ENCODE data around the gene EPC1.

Gene EPC1

DNA sequence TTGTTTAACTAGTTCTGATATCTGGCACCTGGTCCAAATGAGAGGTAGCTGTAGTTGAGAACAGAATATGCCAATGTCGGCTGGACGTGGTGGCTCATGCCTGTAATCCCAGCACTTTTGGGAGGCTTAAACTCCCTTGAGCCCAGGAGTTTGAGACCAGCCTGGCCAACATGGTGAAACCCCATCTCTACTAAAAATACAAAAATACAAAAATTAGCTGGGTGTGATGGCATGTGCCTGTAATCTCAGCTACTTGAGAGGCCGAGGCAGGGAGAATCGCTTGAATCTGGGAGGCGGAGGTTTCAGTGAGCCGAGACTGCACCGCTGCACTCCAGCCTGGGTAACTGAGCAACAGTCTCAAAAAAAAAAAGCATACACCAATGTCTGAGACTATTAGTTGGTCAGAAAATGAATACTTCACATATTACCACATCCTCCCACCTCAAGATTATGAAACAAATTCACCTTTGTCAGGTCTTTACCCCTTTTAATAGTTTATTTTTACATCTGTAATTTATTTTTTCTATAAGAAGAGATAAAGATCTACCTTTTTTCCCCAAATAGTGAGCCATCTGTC lies 38.8 kb downstream of the EPC1 start:
- no peaks in the 10 kb centered on the region for H3K9me3 ChIP-seq (ENCODE audit: control insufficient read depth, low read depth, low read length)
- peaks cover 20% of the 10 kb centered on the region for H3K36me3 ChIP-seq (ENCODE audit: control insufficient read depth, low read depth, low read length)
- no peak overlapping the region for H3K9ac ChIP-seq (ENCODE audit: low read length)
- H3K4me3 ChIP-seq (ENCODE audit: low read length): no peak overlapping the region
- H3K27me3 ChIP-seq (ENCODE audit: control insufficient read depth, insufficient read depth, low read length): no peaks in the 10 kb centered on the region
- H3K27ac ChIP-seq (ENCODE audit: low read length): no peak overlapping the region
- H3K4me1 ChIP-seq (ENCODE audit: control insufficient read depth, low read depth, low read length): no peaks in the 10 kb centered on the region

DNA sequence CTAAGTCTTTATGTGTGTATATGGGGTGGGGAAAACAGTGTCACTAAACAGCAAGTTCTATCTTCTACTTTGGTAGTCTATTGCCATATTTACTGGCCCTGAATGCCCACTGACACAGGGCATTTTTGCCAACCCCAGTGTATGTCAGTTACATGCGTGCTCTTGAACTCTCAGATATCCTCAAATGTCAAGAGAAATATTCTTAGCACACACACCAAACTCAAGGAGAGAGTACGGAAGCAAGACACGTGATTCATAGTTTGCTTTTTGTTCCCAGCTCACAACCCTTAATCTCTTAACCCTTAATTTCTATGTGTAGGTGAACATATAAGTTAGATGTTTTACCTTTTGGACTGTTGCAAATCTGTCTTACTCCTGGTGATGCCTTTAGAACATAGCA lies 39.3 kb downstream of the EPC1 start:
- no peaks in the 10 kb centered on the region for H3K4me1 ChIP-seq (ENCODE audit: control insufficient read depth, low read depth, low read length)
- H3K27ac ChIP-seq (ENCODE audit: low read length): no peak overlapping the region
- no peaks in the 10 kb centered on the region for H3K9me3 ChIP-seq (ENCODE audit: control insufficient read depth, low read depth, low read length)
- H3K4me3 ChIP-seq (ENCODE audit: low read length): no peak overlapping the region
- H3K9ac ChIP-seq (ENCODE audit: low read length): no peak overlapping the region
- H3K27me3 ChIP-seq (ENCODE audit: control insufficient read depth, insufficient read depth, low read length): no peaks in the 10 kb centered on the region
- peaks cover 22% of the 10 kb centered on the region for H3K36me3 ChIP-seq (ENCODE audit: control insufficient read depth, low read depth, low read length)

DNA sequence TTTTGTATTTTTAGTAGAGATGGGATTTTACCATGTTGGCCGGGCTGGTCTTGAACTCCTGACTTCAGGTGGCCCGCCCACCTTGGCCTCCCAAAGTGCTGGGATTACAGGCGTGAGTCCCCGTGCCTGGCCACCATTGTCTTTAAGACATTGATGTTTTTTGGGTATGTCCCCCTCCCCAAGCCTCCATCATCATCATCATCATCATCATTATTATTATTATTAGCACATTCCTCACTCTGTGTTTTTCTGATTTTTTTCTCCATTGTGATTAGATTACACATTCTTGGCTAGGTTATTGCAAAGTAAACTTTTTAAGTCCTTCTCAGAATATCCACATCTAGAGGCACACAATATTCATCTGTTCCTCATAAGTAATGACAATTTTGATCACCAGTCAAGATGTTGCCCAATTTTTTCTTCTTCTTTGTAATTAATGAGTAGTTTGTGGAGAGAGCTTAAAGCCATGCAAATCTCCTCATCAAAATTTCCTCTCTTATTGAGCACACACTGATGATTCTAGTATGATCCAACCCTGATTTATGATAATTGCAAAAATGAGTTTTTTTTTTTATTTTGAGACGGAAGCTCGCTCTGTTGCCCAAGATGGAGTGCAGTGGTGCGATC lies 47.5 kb downstream of the EPC1 start:
- no peak overlapping the region for H3K9ac ChIP-seq (ENCODE audit: low read length)
- H3K27me3 ChIP-seq (ENCODE audit: control insufficient read depth, insufficient read depth, low read length): no peaks in the 10 kb centered on the region
- no peaks in the 10 kb centered on the region for H3K9me3 ChIP-seq (ENCODE audit: control insufficient read depth, low read depth, low read length)
- no peak overlapping the region for H3K4me3 ChIP-seq (ENCODE audit: low read length)
- no peaks in the 10 kb centered on the region for H3K4me1 ChIP-seq (ENCODE audit: control insufficient read depth, low read depth, low read length)
- no peak overlapping the region for H3K27ac ChIP-seq (ENCODE audit: low read length)
- H3K36me3 ChIP-seq (ENCODE audit: control insufficient read depth, low read depth, low read length): peaks cover 12% of the 10 kb centered on the region

DNA sequence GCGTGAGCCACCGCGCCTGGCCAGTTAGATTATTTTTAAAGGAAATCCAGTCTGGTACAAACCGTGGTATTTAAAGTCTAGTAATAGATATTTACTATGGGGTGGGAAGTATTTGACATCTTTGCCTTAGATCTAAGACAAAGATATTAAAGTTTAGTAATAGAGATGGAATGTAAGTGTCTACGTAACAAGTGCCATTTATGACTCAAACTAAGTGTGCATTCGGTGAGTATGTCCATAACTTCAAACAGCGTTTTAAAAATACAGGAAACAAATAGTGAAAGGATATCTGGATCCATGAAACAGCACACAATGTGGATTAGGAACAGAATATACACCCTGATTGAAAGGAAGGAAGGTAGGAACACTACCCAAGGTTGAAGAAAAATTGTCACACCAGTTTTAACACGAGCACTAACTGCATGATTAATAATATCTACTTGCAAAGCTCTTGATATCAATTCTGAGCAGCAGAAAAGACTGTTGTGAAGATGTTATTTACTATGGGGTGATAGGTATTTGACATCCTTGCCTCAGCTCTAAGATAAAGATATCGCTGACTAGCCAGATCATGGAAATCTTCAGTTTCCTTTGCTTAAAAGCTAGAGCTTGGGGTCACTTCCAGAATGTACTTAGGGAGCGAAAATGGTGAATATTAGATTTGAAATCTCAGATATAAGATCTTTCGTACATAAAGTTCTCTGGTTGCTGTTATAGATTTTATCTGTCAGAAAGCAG lies 48.7 kb downstream of the EPC1 start:
- H3K9ac ChIP-seq (ENCODE audit: low read length): no peak overlapping the region
- H3K27me3 ChIP-seq (ENCODE audit: control insufficient read depth, insufficient read depth, low read length): no peaks in the 10 kb centered on the region
- H3K4me1 ChIP-seq (ENCODE audit: control insufficient read depth, low read depth, low read length): no peaks in the 10 kb centered on the region
- no peak overlapping the region for H3K4me3 ChIP-seq (ENCODE audit: low read length)
- no peaks in the 10 kb centered on the region for H3K9me3 ChIP-seq (ENCODE audit: control insufficient read depth, low read depth, low read length)
- no peak overlapping the region for H3K27ac ChIP-seq (ENCODE audit: low read length)
- H3K36me3 ChIP-seq (ENCODE audit: control insufficient read depth, low read depth, low read length): peaks cover 3% of the 10 kb centered on the region

DNA sequence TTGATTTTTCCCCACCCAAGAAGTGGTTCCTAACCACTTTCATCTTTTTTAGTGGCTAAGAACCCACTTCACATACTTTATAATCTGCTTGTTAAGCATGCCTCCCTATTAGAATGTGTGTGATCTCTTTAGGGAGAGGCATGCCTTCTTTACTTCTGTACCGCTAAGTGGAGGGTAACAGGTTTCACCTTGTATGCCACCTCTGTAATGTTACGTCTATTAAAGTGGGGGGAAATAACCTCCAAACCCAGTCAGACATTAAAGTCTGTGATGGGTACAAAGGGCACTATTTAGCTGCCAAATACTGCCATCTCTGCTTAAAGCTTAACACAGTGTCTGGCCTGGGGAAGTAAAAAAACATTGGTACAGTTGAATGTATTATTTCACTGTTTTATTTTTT lies 51.9 kb downstream of the EPC1 start:
- Histone ChIP-seq H3K9me3 (ENCODE audit: control insufficient read depth, low read depth, low read length) (no peaks in the 10 kb centered on the region), H3K27ac (ENCODE audit: low read length) (no peak overlapping the region), H3K36me3 (ENCODE audit: control insufficient read depth, low read depth, low read length) (peaks cover 19% of the 10 kb centered on the region), H3K27me3 (ENCODE audit: control insufficient read depth, insufficient read depth, low read length) (no peaks in the 10 kb centered on the region), H3K4me1 (ENCODE audit: control insufficient read depth, low read depth, low read length) (no peaks in the 10 kb centered on the region), H3K9ac (ENCODE audit: low read length) (no peak overlapping the region), H3K4me3 (ENCODE audit: low read length) (no peak overlapping the region)

DNA sequence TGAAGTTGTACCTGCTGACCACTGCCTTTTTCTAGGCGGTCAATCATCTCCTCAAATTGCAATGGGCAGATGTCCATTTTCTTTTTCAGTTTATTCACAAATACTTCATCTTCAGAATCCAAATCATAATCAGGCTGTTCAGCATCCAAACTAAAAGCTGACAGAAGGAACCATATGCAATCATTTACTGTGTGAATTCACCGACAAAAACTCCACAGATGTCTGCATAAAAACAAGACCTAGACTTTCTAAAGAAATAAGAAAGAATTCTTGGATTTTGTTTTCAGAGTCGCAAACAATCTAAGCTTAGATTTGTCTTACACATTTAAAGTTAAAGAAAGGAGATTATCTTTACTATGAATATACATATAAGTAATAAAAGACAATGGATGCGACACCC lies 53.4 kb downstream of the EPC1 start:
- Histone ChIP-seq H3K4me3 (ENCODE audit: low read length) (no peak overlapping the region), H3K9ac (ENCODE audit: low read length) (no peak overlapping the region), H3K9me3 (ENCODE audit: control insufficient read depth, low read depth, low read length) (no peaks in the 10 kb centered on the region), H3K27ac (ENCODE audit: low read length) (no peak overlapping the region), H3K4me1 (ENCODE audit: control insufficient read depth, low read depth, low read length) (no peaks in the 10 kb centered on the region), H3K36me3 (ENCODE audit: control insufficient read depth, low read depth, low read length) (peaks cover 24% of the 10 kb centered on the region), H3K27me3 (ENCODE audit: control insufficient read depth, insufficient read depth, low read length) (no peaks in the 10 kb centered on the region)

DNA sequence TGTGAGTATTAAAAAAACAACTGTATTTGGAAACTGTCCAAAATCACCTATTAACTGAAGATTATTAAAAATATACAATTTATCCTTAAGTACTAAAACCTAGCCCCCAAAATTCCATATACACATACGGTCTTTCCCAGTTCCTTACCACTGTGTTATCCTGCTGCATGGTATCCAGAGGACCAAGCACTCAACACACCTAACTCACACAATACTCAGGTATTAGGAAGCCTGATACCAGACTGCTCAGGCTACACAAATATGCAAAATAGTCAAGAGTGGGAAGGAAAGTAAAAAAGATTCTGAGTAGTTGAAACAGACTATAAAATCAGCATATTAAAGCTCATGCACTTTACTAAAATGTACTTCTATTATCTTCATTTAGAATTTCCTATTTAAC lies 67.2 kb downstream of the EPC1 start:
- Histone ChIP-seq H3K9ac (ENCODE audit: low read length) (no peak overlapping the region), H3K4me1 (ENCODE audit: control insufficient read depth, low read depth, low read length) (no peaks in the 10 kb centered on the region), H3K27me3 (ENCODE audit: control insufficient read depth, insufficient read depth, low read length) (no peaks in the 10 kb centered on the region), H3K27ac (ENCODE audit: low read length) (no peak overlapping the region), H3K9me3 (ENCODE audit: control insufficient read depth, low read depth, low read length) (no peaks in the 10 kb centered on the region), H3K36me3 (ENCODE audit: control insufficient read depth, low read depth, low read length) (peaks cover 30% of the 10 kb centered on the region), H3K4me3 (ENCODE audit: low read length) (no peak overlapping the region)

DNA sequence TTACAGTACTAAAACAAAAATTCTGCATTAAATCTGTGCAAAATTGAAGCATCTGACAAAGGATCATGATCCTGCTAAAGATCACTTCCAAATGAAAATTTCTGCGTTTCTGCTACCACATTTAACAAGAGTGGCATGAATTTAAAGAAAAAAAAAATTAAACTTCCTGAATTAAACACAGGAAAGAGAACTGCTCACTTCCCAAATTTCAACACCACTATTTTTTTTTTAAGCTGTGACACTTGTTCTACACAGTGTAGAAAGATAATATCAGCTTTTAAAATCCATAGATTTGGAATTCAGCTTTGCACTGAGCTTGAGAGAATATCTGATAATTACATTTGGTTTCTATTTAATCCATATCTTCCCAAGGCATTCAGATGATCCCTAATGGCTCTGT lies 73.6 kb downstream of the EPC1 start:
- H3K9ac ChIP-seq (ENCODE audit: low read length): no peak overlapping the region
- no peaks in the 10 kb centered on the region for H3K9me3 ChIP-seq (ENCODE audit: control insufficient read depth, low read depth, low read length)
- H3K36me3 ChIP-seq (ENCODE audit: control insufficient read depth, low read depth, low read length): peaks cover 65% of the 10 kb centered on the region
- H3K4me3 ChIP-seq (ENCODE audit: low read length): no peak overlapping the region
- H3K27ac ChIP-seq (ENCODE audit: low read length): no peak overlapping the region
- no peaks in the 10 kb centered on the region for H3K27me3 ChIP-seq (ENCODE audit: control insufficient read depth, insufficient read depth, low read length)
- H3K4me1 ChIP-seq (ENCODE audit: control insufficient read depth, low read depth, low read length): peaks cover 2% of the 10 kb centered on the region

DNA sequence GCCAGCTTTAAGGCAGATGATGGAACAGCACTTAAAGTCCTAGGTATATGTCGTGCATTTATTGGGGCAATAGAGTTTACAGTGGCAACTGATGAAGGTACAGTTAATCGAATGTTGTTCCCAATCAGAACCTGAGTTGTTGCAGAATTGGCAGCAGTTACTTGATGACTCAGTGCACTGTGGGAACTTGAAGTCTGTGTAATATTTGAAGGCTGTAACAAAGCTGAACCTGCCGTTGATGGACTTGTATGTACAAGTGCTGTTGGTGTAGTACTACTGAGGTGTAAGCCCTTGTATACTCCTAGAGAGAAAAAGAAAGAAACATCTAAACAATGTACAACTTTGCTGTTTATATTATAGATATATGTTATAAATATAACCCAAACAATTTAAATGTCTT lies 75.3 kb downstream of the EPC1 start:
- Histone ChIP-seq H3K27ac (ENCODE audit: low read length) (no peak overlapping the region), H3K4me1 (ENCODE audit: control insufficient read depth, low read depth, low read length) (peaks cover 17% of the 10 kb centered on the region), H3K4me3 (ENCODE audit: low read length) (no peak overlapping the region), H3K9me3 (ENCODE audit: control insufficient read depth, low read depth, low read length) (no peaks in the 10 kb centered on the region), H3K36me3 (ENCODE audit: control insufficient read depth, low read depth, low read length) (peaks cover 69% of the 10 kb centered on the region), H3K27me3 (ENCODE audit: control insufficient read depth, insufficient read depth, low read length) (no peaks in the 10 kb centered on the region), H3K9ac (ENCODE audit: low read length) (no peak overlapping the region)

DNA sequence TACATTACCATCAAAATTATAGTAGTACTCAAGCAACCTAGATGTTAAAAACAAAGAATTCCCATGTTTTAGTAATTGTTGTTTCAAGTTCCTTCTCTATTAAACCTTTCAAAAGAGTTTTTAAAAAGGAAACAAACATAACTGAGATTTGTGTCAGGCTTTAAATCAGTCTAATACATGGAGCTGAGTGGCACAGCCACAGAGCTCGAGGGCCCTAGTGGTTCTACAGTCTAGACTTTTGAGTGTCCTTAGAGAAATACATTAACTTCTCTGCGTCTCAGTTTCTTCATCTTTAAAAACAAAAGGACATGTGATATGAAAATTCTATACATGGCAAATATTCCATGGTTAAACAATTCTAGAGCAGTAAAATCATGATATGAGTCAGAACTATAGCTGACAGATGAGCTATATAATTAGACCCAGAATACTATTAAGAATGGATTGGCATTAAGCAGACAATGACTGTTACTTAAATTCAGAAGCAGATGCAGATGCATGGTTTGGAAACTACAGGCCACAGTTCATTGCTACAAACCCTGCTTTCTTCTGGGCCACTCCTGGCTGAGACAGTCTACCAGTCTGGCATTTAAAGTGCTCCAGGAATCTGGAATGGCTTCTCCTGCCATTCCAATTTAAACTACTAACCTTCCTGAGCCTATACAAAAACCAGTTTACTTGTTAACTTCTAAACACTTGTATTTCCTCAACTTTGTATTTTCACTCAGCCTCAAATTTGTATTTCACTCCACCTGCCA lies 77.4 kb downstream of the EPC1 start:
- Histone ChIP-seq H3K4me1 (ENCODE audit: control insufficient read depth, low read depth, low read length) (peaks cover 28% of the 10 kb centered on the region), H3K27me3 (ENCODE audit: control insufficient read depth, insufficient read depth, low read length) (no peaks in the 10 kb centered on the region), H3K4me3 (ENCODE audit: low read length) (no peak overlapping the region), H3K36me3 (ENCODE audit: control insufficient read depth, low read depth, low read length) (peaks cover 64% of the 10 kb centered on the region), H3K9ac (ENCODE audit: low read length) (no peak overlapping the region), H3K9me3 (ENCODE audit: control insufficient read depth, low read depth, low read length) (no peaks in the 10 kb centered on the region), H3K27ac (ENCODE audit: low read length) (no peak overlapping the region)

DNA sequence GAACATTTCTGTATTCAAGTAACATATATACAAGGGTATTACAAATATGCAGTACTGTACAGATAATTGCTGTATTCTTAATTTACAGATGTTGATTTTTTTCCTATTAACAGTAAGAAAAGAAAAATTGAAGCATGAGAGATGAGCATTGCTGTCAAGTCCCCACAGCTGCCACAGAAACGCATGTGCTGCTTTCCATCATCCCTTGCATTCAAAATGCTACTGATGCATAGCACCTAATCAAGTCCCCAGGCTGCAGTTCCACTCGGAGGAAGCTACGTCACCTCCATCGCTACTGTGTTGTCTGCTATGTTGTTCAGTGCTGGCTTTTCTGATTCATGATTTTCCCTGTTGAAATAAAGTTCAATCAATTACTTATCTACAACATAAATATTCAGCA lies 78.2 kb downstream of the EPC1 start:
- Histone ChIP-seq H3K4me3 (ENCODE audit: low read length) (no peak overlapping the region), H3K27me3 (ENCODE audit: control insufficient read depth, insufficient read depth, low read length) (no peaks in the 10 kb centered on the region), H3K4me1 (ENCODE audit: control insufficient read depth, low read depth, low read length) (peaks cover 28% of the 10 kb centered on the region), H3K9me3 (ENCODE audit: control insufficient read depth, low read depth, low read length) (no peaks in the 10 kb centered on the region), H3K9ac (ENCODE audit: low read length) (no peak overlapping the region), H3K36me3 (ENCODE audit: control insufficient read depth, low read depth, low read length) (peaks cover 57% of the 10 kb centered on the region), H3K27ac (ENCODE audit: low read length) (no peak overlapping the region)
